Measurements from ENCODE around the gene ZGPAT.

Gene ZGPAT

GRCh38 chr20:63744158-63744557 is 36.3 kb downstream of the ZGPAT start:
- TF ChIP-seq CTCF (IDR thresholded peaks at IDR 0.05; ENCODE audit: low read length) (no peak), EZH2 (IDR thresholded peaks at IDR 0.05; ENCODE audit: borderline replicate concordance, low read length) (no peak)
- Histone ChIP-seq H4K20me1 (ENCODE audit: insufficient read depth, low read length) (no peaks in the 10 kb centered on the region), H2AFZ (ENCODE audit: low read length) (no peak overlapping the region), H3K27me3 (ENCODE audit: insufficient read depth, low read length) (no peaks in the 10 kb centered on the region), H3K9me3 (ENCODE audit: low read length) (no peaks in the 10 kb centered on the region), H3F3A (ENCODE audit: insufficient read depth, low read length) (no peaks in the 10 kb centered on the region; the same call in 1 of the 2 replicates), H3K79me2 (ENCODE audit: insufficient read depth, low read length) (no peaks in the 10 kb centered on the region), H3K27ac (ENCODE audit: low read depth, low read length, poor library complexity, severe bottlenecking) (no peak overlapping the region), H3K4me1 (ENCODE audit: insufficient read depth, low read length, severe bottlenecking) (peaks cover 12% of the 10 kb centered on the region), H3K9ac (ENCODE audit: low read length) (no peak overlapping the region), H3K36me3 (ENCODE audit: insufficient read depth, low read length) (peaks cover 10% of the 10 kb centered on the region; the same call in 1 of the 2 replicates), H3K4me3 (ENCODE audit: low read depth, low read length, poor library complexity, severe bottlenecking) (no peak overlapping the region), H3K9me2 (ENCODE audit: low read depth, low read length) (no peaks in the 10 kb centered on the region), H3K4me2 (ENCODE audit: low read length) (no peak overlapping the region)

- TF ChIP-seq EZH2 (IDR thresholded peaks at IDR 0.05; ENCODE audit: borderline replicate concordance, low read length) (no peak), CTCF (IDR thresholded peaks at IDR 0.05; ENCODE audit: low read length) (no peak)
- no peak overlapping the region for H3K4me2 ChIP-seq (ENCODE audit: low read length)
- H2AFZ ChIP-seq (ENCODE audit: low read length): no peak overlapping the region
- no peaks in the 10 kb centered on the region for H4K20me1 ChIP-seq (ENCODE audit: insufficient read depth, low read length)
- H3K4me3 ChIP-seq (ENCODE audit: low read depth, low read length, poor library complexity, severe bottlenecking): no peak overlapping the region
- no peaks in the 10 kb centered on the region for H3K79me2 ChIP-seq (ENCODE audit: insufficient read depth, low read length)
- no peaks in the 10 kb centered on the region for H3K9me2 ChIP-seq (ENCODE audit: low read depth, low read length)
- no peaks in the 10 kb centered on the region for H3K9me3 ChIP-seq (ENCODE audit: low read length)
- H3K27me3 ChIP-seq (ENCODE audit: insufficient read depth, low read length): no peaks in the 10 kb centered on the region
- no peak overlapping the region for H3K27ac ChIP-seq (ENCODE audit: low read depth, low read length, poor library complexity, severe bottlenecking)
- peaks cover 10% of the 10 kb centered on the region for H3K4me1 ChIP-seq (ENCODE audit: insufficient read depth, low read length, severe bottlenecking)
- peaks cover 10% of the 10 kb centered on the region; the same call in 1 of the 2 replicates for H3K36me3 ChIP-seq (ENCODE audit: insufficient read depth, low read length)
- H3K9ac ChIP-seq (ENCODE audit: low read length): no peak overlapping the region
- H3F3A ChIP-seq (ENCODE audit: insufficient read depth, low read length): no peaks in the 10 kb centered on the region
Observed at GRCh38 chr20:63744574-63745423, 37.0 kb downstream of the ZGPAT start.

- Histone ChIP-seq H3F3A (ENCODE audit: insufficient read depth, low read length) (no peaks in the 10 kb centered on the region), H3K36me3 (ENCODE audit: insufficient read depth, low read length) (peaks cover 10% of the 10 kb centered on the region; the same call in 1 of the 2 replicates), H3K79me2 (ENCODE audit: insufficient read depth, low read length) (no peaks in the 10 kb centered on the region), H3K4me2 (ENCODE audit: low read length) (no peak overlapping the region), H3K27ac (ENCODE audit: low read depth, low read length, poor library complexity, severe bottlenecking) (no peak overlapping the region), H3K9me2 (ENCODE audit: low read depth, low read length) (no peaks in the 10 kb centered on the region), H3K9me3 (ENCODE audit: low read length) (no peaks in the 10 kb centered on the region), H3K4me1 (ENCODE audit: insufficient read depth, low read length, severe bottlenecking) (peaks cover 8% of the 10 kb centered on the region), H4K20me1 (ENCODE audit: insufficient read depth, low read length) (no peaks in the 10 kb centered on the region), H3K4me3 (ENCODE audit: low read depth, low read length, poor library complexity, severe bottlenecking) (no peak overlapping the region), H2AFZ (ENCODE audit: low read length) (no peak overlapping the region), H3K27me3 (ENCODE audit: insufficient read depth, low read length) (no peaks in the 10 kb centered on the region), H3K9ac (ENCODE audit: low read length) (no peak overlapping the region)
- no peak for TF ChIP-seq CTCF (IDR thresholded peaks at IDR 0.05; ENCODE audit: low read length)
- no peak for TF ChIP-seq EZH2 (IDR thresholded peaks at IDR 0.05; ENCODE audit: borderline replicate concordance, low read length)
Observed at GRCh38 chr20:63745424-63745805, 37.6 kb downstream of the ZGPAT start.
